GF-D8 (cell line): ENCODE results near the gene KCNJ15.
A peak's percentile ranks its signal among the peaks of the same experiment; 100 is the strongest.

Experiments
- DNase-seq: peaks from one replicate; lab custom pipeline; 2025; lab: John Stamatoyannopoulos, UW

Gene KCNJ15

GRCh38 chr21:38268864-38269575, 12.2 kb downstream of the KCNJ15 start:
- no peak for DNase-seq

GRCh38 chr21:38269576-38269936, 12.8 kb downstream of the KCNJ15 start:
- no peak for DNase-seq

- DNase-seq = no peak
Measured at GRCh38 chr21:38272215-38272614, 15.4 kb downstream of the KCNJ15 start.

- DNase-seq = no peak
Measured at GRCh38 chr21:38273745-38274542, 17.2 kb downstream of the KCNJ15 start.

GRCh38 chr21:38277501-38278131, 20.8 kb downstream of the KCNJ15 start:
- DNase-seq = peak; percentile 21

- DNase-seq = no peak
Measured at GRCh38 chr21:38280454-38280853, 23.7 kb downstream of the KCNJ15 start.

- DNase-seq = no peak
Measured at GRCh38 chr21:38280867-38281266, 24.1 kb downstream of the KCNJ15 start.

- peak; percentile 76 for DNase-seq
Measured at GRCh38 chr21:38282921-38283320, 26.1 kb downstream of the KCNJ15 start.

- no peak for DNase-seq
Measured at GRCh38 chr21:38284216-38284615, 27.4 kb downstream of the KCNJ15 start.

GRCh38 chr21:38286739-38287471, 30.1 kb downstream of the KCNJ15 start:
- DNase-seq = no peak

GRCh38 chr21:38287476-38287875, 30.7 kb downstream of the KCNJ15 start:
- DNase-seq = no peak

GRCh38 chr21:38289705-38290485, 33.1 kb downstream of the KCNJ15 start:
- peak; percentile 97 for DNase-seq

- DNase-seq = no peak
Measured at GRCh38 chr21:38290809-38291208, 34.0 kb downstream of the KCNJ15 start.

- no peak for DNase-seq
Measured at GRCh38 chr21:38291874-38292273, 35.1 kb downstream of the KCNJ15 start.

GRCh38 chr21:38293113-38293512, 36.3 kb downstream of the KCNJ15 start:
- DNase-seq = no peak

GRCh38 chr21:38293765-38294164, 37.0 kb downstream of the KCNJ15 start:
- no peak for DNase-seq

GRCh38 chr21:38294609-38295008, 37.8 kb downstream of the KCNJ15 start:
- no peak for DNase-seq

GRCh38 chr21:38295997-38296764, 39.4 kb downstream of the KCNJ15 start:
- no peak for DNase-seq

- DNase-seq = no peak
Measured at GRCh38 chr21:38297194-38297631, 40.4 kb downstream of the KCNJ15 start.

GRCh38 chr21:38297871-38298270, 41.1 kb downstream of the KCNJ15 start:
- no peak for DNase-seq

- DNase-seq = no peak
Measured at GRCh38 chr21:38298832-38299231, 42.0 kb downstream of the KCNJ15 start.
